ENCODE results near the gene ROR1. TPM values are rescaled to one million over a fixed set of nuclear protein-coding genes. Genes with fewer than 3 reads are reported as not detected.

Gene ROR1
- total and polyA plus RNA-seq, 2 donors (not counting 3 experiments of a cell fraction or from before 2014, with no cell fraction given): 2.6 to 3.5 TPM

DNA sequence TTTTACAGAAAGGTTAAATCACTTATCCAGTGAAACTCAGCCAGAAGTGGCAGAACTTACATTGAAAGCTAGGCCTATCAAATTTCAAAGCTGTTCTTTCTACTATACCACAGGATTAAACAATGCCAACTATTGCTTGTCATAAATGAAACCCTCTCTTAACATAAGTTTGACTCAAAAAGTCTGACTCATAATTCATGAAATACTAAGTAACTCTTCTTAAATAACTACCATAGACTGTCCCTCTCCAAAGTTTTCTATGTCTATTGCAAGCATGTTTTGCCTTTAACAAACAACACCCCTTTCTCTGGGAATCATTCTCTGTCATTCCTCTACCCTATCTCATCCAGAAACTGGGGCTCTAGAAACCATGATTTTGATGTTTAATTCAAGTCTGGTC lies 320.1 kb downstream of the ROR1 start:
- TF ChIP-seq JUN (IDR thresholded peaks at IDR 0.05; ENCODE audit: borderline replicate concordance, insufficient read depth, insufficient read length, low read depth) (no peak), EZH2 (IDR thresholded peaks at IDR 0.05; ENCODE audit: borderline replicate concordance, low read depth, low read length, severe bottlenecking) (no peak), POLR2AphosphoS5 (IDR thresholded peaks at IDR 0.05; ENCODE audit: insufficient read depth, low read depth, low read length) (no peak)
- TF ChIP-seq, protein P1, sequence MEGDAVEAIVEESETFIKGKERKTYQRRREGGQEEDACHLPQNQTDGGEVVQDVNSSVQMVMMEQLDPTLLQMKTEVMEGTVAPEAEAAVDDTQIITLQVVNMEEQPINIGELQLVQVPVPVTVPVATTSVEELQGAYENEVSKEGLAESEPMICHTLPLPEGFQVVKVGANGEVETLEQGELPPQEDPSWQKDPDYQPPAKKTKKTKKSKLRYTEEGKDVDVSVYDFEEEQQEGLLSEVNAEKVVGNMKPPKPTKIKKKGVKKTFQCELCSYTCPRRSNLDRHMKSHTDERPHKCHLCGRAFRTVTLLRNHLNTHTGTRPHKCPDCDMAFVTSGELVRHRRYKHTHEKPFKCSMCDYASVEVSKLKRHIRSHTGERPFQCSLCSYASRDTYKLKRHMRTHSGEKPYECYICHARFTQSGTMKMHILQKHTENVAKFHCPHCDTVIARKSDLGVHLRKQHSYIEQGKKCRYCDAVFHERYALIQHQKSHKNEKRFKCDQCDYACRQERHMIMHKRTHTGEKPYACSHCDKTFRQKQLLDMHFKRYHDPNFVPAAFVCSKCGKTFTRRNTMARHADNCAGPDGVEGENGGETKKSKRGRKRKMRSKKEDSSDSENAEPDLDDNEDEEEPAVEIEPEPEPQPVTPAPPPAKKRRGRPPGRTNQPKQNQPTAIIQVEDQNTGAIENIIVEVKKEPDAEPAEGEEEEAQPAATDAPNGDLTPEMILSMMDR (IDR thresholded peaks at IDR 0.05; ENCODE audit: extremely low read depth in 1 of 2, insufficient read depth in 1 of 2, low read depth in 1 of 2, low read length in 2 of 2): no peak
- no peaks in the 10 kb centered on the region for H3K79me2 ChIP-seq (ENCODE audit: control insufficient read depth, insufficient read depth, low read length)
- POLR2A ChIA-PET: no interaction called here
- no peaks in the 10 kb centered on the region for H3K27me3 ChIP-seq (ENCODE audit: control insufficient read depth in 2 of 2, insufficient read depth in 2 of 2, low read length in 2 of 2)
- H3K27ac ChIP-seq (ENCODE audit: insufficient read depth, low read depth, low read length): no peak overlapping the region
- H4K20me1 ChIP-seq (replicated peaks; ENCODE audit: control insufficient read depth, extremely low read depth, insufficient read depth, low read length): no peaks in the 10 kb centered on the region
- no peak overlapping the region for H3K4me3 ChIP-seq (replicated peaks in 1 of 3; ENCODE audit: insufficient read depth in 1 of 3, low read depth in 1 of 3, low read length in 3 of 3)
- DNase-seq (ENCODE audit: low read depth, low spot score) (no peak), FAIRE-seq (no peak)
- H3K4me1 ChIP-seq (ENCODE audit: control insufficient read depth, extremely low read depth, insufficient read depth, low read length): no peaks in the 10 kb centered on the region
- CTCF ChIA-PET: no interaction called here
- H3K9ac ChIP-seq (replicated peaks; ENCODE audit: extremely low read depth, insufficient read depth, low read length): no peak overlapping the region
- no peaks in the 10 kb centered on the region for H3K9me3 ChIP-seq (replicated peaks; ENCODE audit: control insufficient read depth, insufficient read depth, low read length)
- intact Hi-C loops (cut with micrococcal nuclease): no loop called here
- no peaks in the 10 kb centered on the region for H3K36me3 ChIP-seq (ENCODE audit: control insufficient read depth in 2 of 2, extremely low read depth in 1 of 2, insufficient read depth in 2 of 2, low read length in 2 of 2)
- H3K9me1 ChIP-seq (replicated peaks; ENCODE audit: control insufficient read depth, extremely low read depth, insufficient read depth, low read length): no peaks in the 10 kb centered on the region
- dilution Hi-C loops (cut with MboI; ENCODE audit: extremely low pct_ligation_motif_present, low sequenced_read_pairs): no loop called here
- no TSS peak for BruUV-seq (replicated peaks)
- no peak overlapping the region for H2AFZ ChIP-seq (ENCODE audit: low read depth, low read length)
- no peak overlapping the region for H3K4me2 ChIP-seq (ENCODE audit: insufficient read depth, low read length)

DNA sequence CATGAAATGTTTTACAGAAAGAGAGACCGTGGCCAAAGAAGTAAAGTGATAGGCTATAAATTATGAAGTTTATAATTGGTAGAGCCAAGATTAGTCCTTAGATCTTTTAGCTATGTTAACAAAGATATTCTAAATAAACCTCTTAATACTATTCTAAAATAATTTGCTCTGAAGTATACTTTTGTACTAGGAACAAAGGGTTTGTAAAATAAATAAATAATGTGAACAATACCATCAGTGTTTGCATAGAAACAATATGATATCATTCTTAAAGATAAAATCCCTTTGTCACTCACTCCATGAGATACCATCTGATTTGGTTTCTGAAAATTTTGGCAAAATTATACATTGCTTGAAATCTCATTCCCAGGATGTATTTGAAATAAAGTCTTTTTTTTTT lies 322.0 kb downstream of the ROR1 start:
- Histone ChIP-seq H3K4me2 (ENCODE audit: insufficient read depth, low read length) (no peak overlapping the region), H3K27me3 (ENCODE audit: control insufficient read depth in 2 of 2, insufficient read depth in 2 of 2, low read length in 2 of 2) (no peaks in the 10 kb centered on the region), H3K9ac (replicated peaks; ENCODE audit: extremely low read depth, insufficient read depth, low read length) (no peak overlapping the region), H3K4me1 (ENCODE audit: control insufficient read depth, extremely low read depth, insufficient read depth, low read length) (no peaks in the 10 kb centered on the region), H3K9me1 (replicated peaks; ENCODE audit: control insufficient read depth, extremely low read depth, insufficient read depth, low read length) (no peaks in the 10 kb centered on the region), H2AFZ (ENCODE audit: low read depth, low read length) (no peak overlapping the region), H3K4me3 (replicated peaks in 1 of 3; ENCODE audit: insufficient read depth in 1 of 3, low read depth in 1 of 3, low read length in 3 of 3) (no peak overlapping the region), H4K20me1 (replicated peaks; ENCODE audit: control insufficient read depth, extremely low read depth, insufficient read depth, low read length) (no peaks in the 10 kb centered on the region), H3K9me3 (replicated peaks; ENCODE audit: control insufficient read depth, insufficient read depth, low read length) (no peaks in the 10 kb centered on the region), H3K27ac (ENCODE audit: insufficient read depth, low read depth, low read length) (no peak overlapping the region), H3K36me3 (ENCODE audit: control insufficient read depth in 2 of 2, extremely low read depth in 1 of 2, insufficient read depth in 2 of 2, low read length in 2 of 2) (no peaks in the 10 kb centered on the region), H3K79me2 (ENCODE audit: control insufficient read depth, insufficient read depth, low read length) (no peaks in the 10 kb centered on the region)
- intact Hi-C loops (cut with micrococcal nuclease): no loop called here
- TF ChIP-seq POLR2AphosphoS5 (IDR thresholded peaks at IDR 0.05; ENCODE audit: insufficient read depth, low read depth, low read length): no peak
- TF ChIP-seq, protein P1 (IDR thresholded peaks at IDR 0.05; ENCODE audit: extremely low read depth in 1 of 2, insufficient read depth in 1 of 2, low read depth in 1 of 2, low read length in 2 of 2): no peak
- TF ChIP-seq, protein P2, sequence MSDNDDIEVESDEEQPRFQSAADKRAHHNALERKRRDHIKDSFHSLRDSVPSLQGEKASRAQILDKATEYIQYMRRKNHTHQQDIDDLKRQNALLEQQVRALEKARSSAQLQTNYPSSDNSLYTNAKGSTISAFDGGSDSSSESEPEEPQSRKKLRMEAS (IDR thresholded peaks at IDR 0.05; ENCODE audit: insufficient read depth, insufficient read length): no peak
- no peak for TF ChIP-seq EZH2 (IDR thresholded peaks at IDR 0.05; ENCODE audit: borderline replicate concordance, low read depth, low read length, severe bottlenecking)
- no peak for TF ChIP-seq JUN (IDR thresholded peaks at IDR 0.05; ENCODE audit: borderline replicate concordance, insufficient read depth, insufficient read length, low read depth)
- no peak for TF ChIP-seq POLR2A (IDR thresholded peaks at IDR 0.05; ENCODE audit: low read depth, low read length)
- no peak for TF ChIP-seq FOS (IDR thresholded peaks at IDR 0.05; ENCODE audit: borderline replicate concordance, insufficient read depth, low read length)
- TF ChIP-seq GATA2 (IDR thresholded peaks at IDR 0.05; ENCODE audit: insufficient read depth, insufficient read length, low read depth, low read length): no peak
- TF ChIP-seq MYC (IDR thresholded peaks at IDR 0.05; ENCODE audit: low read depth, low read length): no peak
- FAIRE-seq: no peak
- CTCF ChIA-PET: no interaction called here
- dilution Hi-C loops (cut with MboI; ENCODE audit: extremely low pct_ligation_motif_present, low sequenced_read_pairs): no loop called here
- no peak for DNase-seq (ENCODE audit: low read depth, low spot score)
- BruUV-seq (replicated peaks): no TSS peak
- POLR2A ChIA-PET: no interaction called here

All from endothelial cell of umbilical vein (primary cell).